Panc1 (cell line): ENCODE measurements around the gene SAT1. TPM values are rescaled to one million over a fixed set of nuclear protein-coding genes. Genes with fewer than 3 reads are reported as not detected.

Experiments used
- ATAC-seq: fragments of 200-7000 bp; cut with Tn5 transposase; 2 replicates; pipeline ENCODE4 v1.9.1; 2020; ENCODE audit warnings: mild to moderate bottlenecking, moderate library complexity
- Bru-seq: library from RNA; stranded (reverse); fragments of 400-500 nt; gene quantifications from one replicate; lab custom pipeline; 2021; lab: Mats Ljungman, UMichigan
- BruChase-seq, 2 experiments: library from RNA; stranded (reverse); fragments of 400-500 nt; gene quantifications; one replicate each; lab custom pipeline; 2021; lab: Mats Ljungman, UMichigan
- BruUV-seq: library from RNA; stranded (reverse); fragments of 400-500 nt; replicated peaks from 2 replicates; lab custom pipeline; 2021; lab: Mats Ljungman, UMichigan
- CTCF ChIA-PET: fragments of 300-600 bp; sonication (Branson Sonifier 250); formaldehyde crosslinking; loops from one replicate; lab custom pipeline; 2022; ENCODE audit warnings: antibody characterized with exemption; lab: Charles Lee
- POLR2A ChIA-PET: fragments of 300-600 bp; sonication (Branson Sonifier 250); formaldehyde crosslinking; loops from one replicate; lab custom pipeline; 2022; ENCODE audit warnings: antibody characterized with exemption; lab: Charles Lee
- DNase-seq: peaks from one replicate; pipeline ENCODE4 v3.0.0-alpha.2; 2010; ENCODE audit warnings: low read depth, low spot score
- H3K27ac ChIP-seq: 2 replicates; pipeline ENCODE4 v1.5.1; 2011; ENCODE audit warnings: mild to moderate bottlenecking, low read length, inconsistent platforms
- H3K27me3 ChIP-seq: fragments of 200-500 bp; sonication (Bioruptor generic); 2 replicates; pipeline ENCODE4 v1.6.0; 2014; ENCODE audit warnings: low read length, inconsistent platforms; ENCODE audit not compliant: control insufficient read depth, insufficient read depth
- H3K36me3 ChIP-seq: fragments of 200-500 bp; sonication (Bioruptor generic); 2 replicates; pipeline ENCODE4 v1.5.1; 2014; ENCODE audit warnings: inconsistent platforms, mild to moderate bottlenecking, low read length, moderate library complexity; ENCODE audit not compliant: control insufficient read depth, insufficient read depth
- H3K4me1 ChIP-seq: 2 replicates; pipeline ENCODE4 v1.5.1; 2011; ENCODE audit warnings: inconsistent platforms, mild to moderate bottlenecking, low read length, moderate library complexity; ENCODE audit not compliant: control insufficient read depth, insufficient read depth
- H3K4me3 ChIP-seq, 2 experiments: 2 replicates each; pipeline ENCODE4 v1.5.1; 2011 to 2012; ENCODE audit warnings: low read depth in 2 of 2, low read length in 2 of 2, mild to moderate bottlenecking in 2 of 2, inconsistent platforms in 1 of 2, moderate library complexity in 1 of 2
- H3K9me3 ChIP-seq: fragments of 200-500 bp; sonication (Bioruptor generic); 2 replicates; pipeline ENCODE4 v1.5.1; 2014; ENCODE audit warnings: low read depth, mild to moderate bottlenecking, inconsistent platforms, low read length, moderate library complexity; ENCODE audit not compliant: control insufficient read depth, insufficient read depth
- CTCF ChIP-seq: fragments of 450-650 bp; IDR thresholded peaks from 2 replicates; pipeline ENCODE4 v1.5.1; 2017; ENCODE audit warnings: mild to moderate bottlenecking
- POLR2AphosphoS5 ChIP-seq: IDR thresholded peaks from 2 replicates; pipeline ENCODE4 v1.6.1; 2012; ENCODE audit warnings: mild to moderate bottlenecking, low read depth, low read length, moderate library complexity
- REST ChIP-seq, 2 experiments: IDR thresholded peaks; 2 replicates each; pipeline ENCODE4 v1.6.1; 2011 to 2012; ENCODE audit warnings: low read depth in 2 of 2, control low read depth in 1 of 2, low read length in 1 of 2, mild to moderate bottlenecking in 1 of 2, moderate library complexity in 1 of 2; ENCODE audit not compliant: insufficient read depth in 1 of 2
- SIN3A ChIP-seq: IDR thresholded peaks from 2 replicates; pipeline ENCODE4 v1.6.1; 2012; ENCODE audit warnings: low read depth, mild to moderate bottlenecking, low read length, moderate library complexity, borderline replicate concordance; ENCODE audit not compliant: insufficient read depth
- TCF7L2 ChIP-seq: IDR thresholded peaks from 2 replicates; pipeline ENCODE4 v1.6.1; 2011; ENCODE audit warnings: mild to moderate bottlenecking, low read depth, low read length, inconsistent platforms
- in situ Hi-C: cut with HindIII; loops from 2 replicates; pipeline ENCODE4 v1.10.0; 2016; ENCODE audit warnings: low sequenced_read_pairs, low pct_unique_long_range_greater_than_20kb
- intact Hi-C: fragments of 100-400 bp; cut with micrococcal nuclease; formaldehyde crosslinking; loops from one replicate; pipeline ENCODE4 v1.10.0; 2022; ENCODE audit not compliant: unreplicated experiment
- long read RNA-seq: library from polyadenylated mRNA; unstranded; transcript quantifications from one replicate; pipeline ENCODE4 v2.0.0, GENCODE V29; 2021; ENCODE audit not compliant: unreplicated experiment
- polyA plus RNA-seq: library from polyadenylated mRNA; unstranded; fragments of >200 nt; gene quantifications from one replicate; pipeline ENCODE4 v1.2.1, GENCODE V29; 2012; ENCODE audit warnings: missing spikeins; ENCODE audit not compliant: insufficient read length
- total RNA-seq: library from RNA; stranded (reverse); gene quantifications from one replicate; pipeline ENCODE4 v1.2.1, GENCODE V29; 2021; ENCODE audit not compliant: unreplicated experiment

Gene SAT1
- 173 TPM for total RNA-seq
- 215 TPM for polyA plus RNA-seq
- Bru-seq, nascent RNA = percentile 99 among the genes with signal in this experiment
- percentile 100 among the genes with signal in this experiment for BruChase-seq, experiment 1, labeled RNA remaining after a 2-hour chase
- percentile 99 among the genes with signal in this experiment for BruChase-seq, experiment 2, labeled RNA remaining after a 6-hour chase
- long read RNA-seq, transcript SAT1-207 (3 exons, 1,033 nt) = minor isoform, 6 of 199 reads
- long read RNA-seq, transcript SAT1-209 (7 exons, 1,135 nt) = minor isoform, 28 of 199 reads
- long read RNA-seq, transcript SAT1-204 (6 exons, 1,065 nt) = major isoform, 36 of 199 reads
- long read RNA-seq, transcript SAT1-202 (3 exons, 909 nt) = minor isoform, 6 of 199 reads
- long read RNA-seq, partial matches to known transcripts = 4 of 199 reads
- long read RNA-seq, other reads (novel, unspliced or antisense) = 114 of 199 reads

- CTCF ChIA-PET = interaction anchor here (0.6 to 0.7 kb wide), 3 partner anchors 15 to 119 kb away, joined by 3 to 4 read pairs (median 3); no protein-coding TSS in a partner anchor
- no TSS peak for BruUV-seq
- peaks cover 3% of the 10 kb centered on the region; the same call in 1 of the 2 replicates for H3K36me3 ChIP-seq
- intact Hi-C loops = no loop called here
- POLR2A ChIA-PET = interaction anchor here (0.6 to 1.8 kb wide), 4 partner anchors 15 to 124 kb away, joined by 3 to 15 read pairs (median 5); no protein-coding TSS in a partner anchor
- TF ChIP-seq POLR2AphosphoS5 (peak; percentile 97), CTCF (peak; percentile 88), TCF7L2 (no peak), REST (IDR thresholded peaks at IDR 0.05; ENCODE audit: insufficient read depth in 1 of 2, low read depth in 2 of 2, low read length in 1 of 2) (peak in 1 of 2 experiments; percentile 37; a peak in 1 of 4 replicates), SIN3A (0 out of 2 replicates have a peak, but pooled peaks have one; percentile 47)
- peak; percentile 87 for ATAC-seq
- no peak for DNase-seq
- peak within 1 kb of the TSS; percentile 87 for H3K27ac ChIP-seq
- in situ Hi-C loops = no loop called here
- H3K4me3 ChIP-seq = peak within 1 kb of the TSS; percentile 62 to 79
- H3K4me1 ChIP-seq = no peaks in the 10 kb centered on the region
- no peaks in the 10 kb centered on the region for H3K9me3 ChIP-seq
- H3K27me3 ChIP-seq = no peaks in the 10 kb centered on the region
Observed at GRCh38 chrX:23782863-23783588, at the start of gene SAT1. Gene SAT1 (plus strand): TSS chrX:23783173. CDS start chrX:23783352, 179 bp downstream.

GRCh38 chrX:23736030-23736429, 46.9 kb upstream of the SAT1 start:
- Histone ChIP-seq H3K36me3 (peaks cover 5% of the 10 kb centered on the region; the same call in 1 of the 2 replicates), H3K27me3 (no peaks in the 10 kb centered on the region), H3K9me3 (no peaks in the 10 kb centered on the region), H3K4me3 (no peak overlapping the region), H3K4me1 (no peaks in the 10 kb centered on the region), H3K27ac (no peak overlapping the region)
- TF ChIP-seq REST (IDR thresholded peaks at IDR 0.05; ENCODE audit: insufficient read depth in 1 of 2, low read depth in 2 of 2, low read length in 1 of 2) (no peak), CTCF (no peak), POLR2AphosphoS5 (no peak), TCF7L2 (no peak), SIN3A (no peak)
- POLR2A ChIA-PET = no interaction called here
- intact Hi-C loops (no loop called here), in situ Hi-C loops (no loop called here)
- CTCF ChIA-PET = interaction anchor here (0.9 kb wide), 1 partner anchor 166 kb away, joined by 6 read pairs; no protein-coding TSS in a partner anchor
- BruUV-seq = TSS peak; percentile 10
- DNase-seq (no peak), ATAC-seq (no peak)
